HepG2 (cell line): Measurements from ENCODE around the gene GDE1. TPM values are rescaled to one million over a fixed set of nuclear protein-coding genes. Genes with fewer than 3 reads are reported as not detected.

Experiments
- HDAC2 ChIP-seq: sonication (generic); formaldehyde crosslinking; IDR thresholded peaks from 2 replicates; pipeline ENCODE4 v1.4.0; 2020; ENCODE audit warnings: missing genetic modification reagents
- HIVEP1 ChIP-seq: sonication (generic); formaldehyde crosslinking; IDR thresholded peaks from 2 replicates; pipeline ENCODE4 v1.4.0; 2020; ENCODE audit warnings: mild to moderate bottlenecking, missing genetic modification reagents
- MEIS2 ChIP-seq: sonication (generic); formaldehyde crosslinking; IDR thresholded peaks from 2 replicates; pipeline ENCODE4 v1.9.0; 2021; ENCODE audit warnings: mild to moderate bottlenecking, missing genetic modification reagents
- MTERF4 ChIP-seq: sonication (generic); formaldehyde crosslinking; IDR thresholded peaks from 2 replicates; pipeline ENCODE4 v1.8.0; 2023; ENCODE audit warnings: mild to moderate bottlenecking, missing genetic modification reagents
- TCF12 ChIP-seq, 2 experiments: fragments of 450-650 bp in 1 of 2; sonication (generic) in 1 of 2; formaldehyde crosslinking in 1 of 2; IDR thresholded peaks; 2 replicates each; pipeline versions ENCODE4 v1.6.1 to v1.8.0; 2017 to 2022; ENCODE audit warnings: antibody characterized with exemption in 1 of 2, mild to moderate bottlenecking in 1 of 2, missing genetic modification reagents in 1 of 2, moderate library complexity in 1 of 2
- YY1 ChIP-seq: IDR thresholded peaks from 2 replicates; pipeline ENCODE4 v1.6.1; 2011; ENCODE audit warnings: low read length, low read depth, moderate library complexity, mild to moderate bottlenecking; ENCODE audit not compliant: insufficient read depth, insufficient replicate concordance
- ZC3H4 ChIP-seq: sonication (generic); formaldehyde crosslinking; IDR thresholded peaks from 2 replicates; pipeline ENCODE4 v1.4.0; 2020; ENCODE audit warnings: missing genetic modification reagents, borderline replicate concordance
- ZFP36 ChIP-seq: fragments of 150-350 bp; IDR thresholded peaks from 2 replicates; pipeline ENCODE4 v1.6.1; 2018; ENCODE audit warnings: borderline replicate concordance, low read length, low read depth; ENCODE audit not compliant: partially characterized antibody
- ZMAT3 ChIP-seq: sonication (generic); formaldehyde crosslinking; conservative IDR thresholded peaks from 2 replicates; pipeline ENCODE4 v1.7.0; 2021; ENCODE audit warnings: missing genetic modification reagents
- ZNF251 ChIP-seq: sonication (generic); formaldehyde crosslinking; IDR thresholded peaks from 2 replicates; pipeline ENCODE4 v1.9.0; 2021; ENCODE audit warnings: mild to moderate bottlenecking, missing genetic modification reagents
- ZNF274 ChIP-seq: sonication (generic); formaldehyde crosslinking; IDR thresholded peaks from 2 replicates; pipeline ENCODE4 v1.5.1; 2020; ENCODE audit warnings: mild to moderate bottlenecking, missing genetic modification reagents
- ZNF331 ChIP-seq: sonication (generic); formaldehyde crosslinking; IDR thresholded peaks from 2 replicates; pipeline ENCODE4 v1.4.0; 2020; ENCODE audit warnings: missing genetic modification reagents
- ZNF639 ChIP-seq: conservative IDR thresholded peaks from 2 replicates; pipeline ENCODE4 v1.6.1; 2018; ENCODE audit warnings: missing genetic modification reagents
- ZNF773 ChIP-seq: sonication (generic); formaldehyde crosslinking; IDR thresholded peaks from 2 replicates; pipeline ENCODE4 v1.4.0; 2020; ENCODE audit warnings: missing genetic modification reagents, borderline replicate concordance
- ZNF781 ChIP-seq: sonication (generic); formaldehyde crosslinking; IDR thresholded peaks from 2 replicates; pipeline ENCODE4 v1.5.1; 2020; ENCODE audit warnings: borderline replicate concordance, mild to moderate bottlenecking, missing genetic modification reagents; ENCODE audit errors: not compliant biosample characterization
- polyA plus RNA-seq, 8 experiments: library from polyadenylated mRNA; depleted of rRNA in 3 of 8; stranded (reverse) in 7 of 8; unstranded in 1 of 8; fragments of >200 nt; fragmentation: Illumina TruSeq in 4 of 8; extraction: Trizol in 4 of 8; gene quantifications; 2 replicates each; pipeline versions ENCODE4 v1.2.1 to v1.2.3, GENCODE V29; 2011 to 2016; ENCODE audit warnings: low read depth in 4 of 8, missing spikeins in 1 of 8, mixed read lengths in 1 of 8; ENCODE audit not compliant: insufficient read depth in 1 of 8
- total RNA-seq, 5 experiments: library from RNA; depleted of rRNA; stranded (reverse); fragments of >200 nt; fragmentation: Illumina TruSeq; extraction: Trizol; gene quantifications; 2 replicates each; pipeline ENCODE4 v1.2.3, GENCODE V29; 2016; ENCODE audit warnings: low read depth in 1 of 5
- TF ChIP-seq, protein P1 (sequence below): sonication (generic); formaldehyde crosslinking; IDR thresholded peaks from 2 replicates; pipeline ENCODE4 v1.8.1; 2023; ENCODE audit warnings: mild to moderate bottlenecking, missing genetic modification reagents, borderline replicate concordance
- TF ChIP-seq, protein P2 (sequence below): sonication (generic); formaldehyde crosslinking; conservative IDR thresholded peaks from 2 replicates; pipeline ENCODE4 v1.8.1; 2023; ENCODE audit warnings: missing genetic modification reagents
- TF ChIP-seq, protein P3 (sequence below): sonication (generic); formaldehyde crosslinking; conservative IDR thresholded peaks from 2 replicates; pipeline ENCODE4 v1.4.0; 2020; ENCODE audit warnings: missing genetic modification reagents
- TF ChIP-seq, protein P4 (sequence below): sonication (generic); formaldehyde crosslinking; IDR thresholded peaks from 2 replicates; pipeline ENCODE4 v1.8.0; 2022; ENCODE audit warnings: missing genetic modification reagents, mild to moderate bottlenecking, inconsistent platforms, borderline replicate concordance

The GDE1 gene
- total and polyA plus RNA-seq, 2 of the 13 experiments (the other 11 are each of a cell fraction or from before 2014, with no cell fraction given), result 35.9 to 59.0 TPM

DNA sequence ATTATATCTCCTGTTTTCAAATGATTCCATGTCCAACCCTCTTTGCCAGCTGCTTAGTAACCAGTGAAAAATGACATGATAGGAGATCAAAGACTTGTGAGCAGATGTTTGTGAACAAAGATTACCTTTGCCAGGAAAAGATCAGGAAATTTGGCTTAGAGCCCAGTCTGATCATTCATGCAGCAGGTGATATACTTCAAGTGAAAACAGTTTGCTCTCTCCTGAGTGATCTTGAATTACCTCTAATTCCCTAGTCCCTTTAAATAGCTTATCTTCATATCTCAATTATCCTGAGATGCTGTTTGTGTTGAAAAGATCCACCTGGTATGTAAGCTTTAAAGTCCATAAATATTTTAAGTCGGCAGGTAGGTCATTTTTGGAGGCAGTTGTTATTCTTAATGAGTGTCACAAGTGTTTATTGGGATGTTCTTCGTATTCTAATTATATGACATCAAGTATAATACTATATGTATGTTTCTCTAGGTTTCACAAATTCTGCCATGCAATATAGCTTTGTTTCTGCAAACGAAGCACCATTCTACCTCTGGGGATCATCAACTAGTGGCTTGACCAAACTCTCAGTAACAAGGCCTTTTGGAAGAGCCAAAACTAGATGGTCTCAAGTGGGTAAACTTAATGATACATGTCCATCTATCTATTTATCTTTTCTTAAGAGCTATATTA, 20.4 kb upstream of the GDE1 start (continued):
- TF ChIP-seq, protein P1, sequence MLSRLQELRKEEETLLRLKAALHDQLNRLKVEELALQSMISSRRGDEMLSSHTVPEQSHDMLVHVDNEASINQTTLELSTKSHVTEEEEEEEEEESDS (CRISPR knock-in tag), result 0 out of 2 replicates have a peak, but pooled peaks have one; percentile 57
- no peak for TF ChIP-seq TCF12 (IDR thresholded peaks at IDR 0.05)
- no peak; the same call in 1 of the 2 replicates for TF ChIP-seq TCF12 (CRISPR knock-in tag; IDR thresholded peaks at IDR 0.05)
- TF ChIP-seq HIVEP1, result no peak
- TF ChIP-seq ZNF781 (CRISPR knock-in tag), result no peak
- TF ChIP-seq YY1, result no peak
- TF ChIP-seq MTERF4 (CRISPR knock-in tag), result no peak
- TF ChIP-seq ZMAT3 (CRISPR knock-in tag), result no peak
- TF ChIP-seq ZFP36, result no peak
- TF ChIP-seq ZNF773, result no peak
- TF ChIP-seq ZNF331 (CRISPR knock-in tag), result peak; percentile 93
- TF ChIP-seq, protein P2, sequence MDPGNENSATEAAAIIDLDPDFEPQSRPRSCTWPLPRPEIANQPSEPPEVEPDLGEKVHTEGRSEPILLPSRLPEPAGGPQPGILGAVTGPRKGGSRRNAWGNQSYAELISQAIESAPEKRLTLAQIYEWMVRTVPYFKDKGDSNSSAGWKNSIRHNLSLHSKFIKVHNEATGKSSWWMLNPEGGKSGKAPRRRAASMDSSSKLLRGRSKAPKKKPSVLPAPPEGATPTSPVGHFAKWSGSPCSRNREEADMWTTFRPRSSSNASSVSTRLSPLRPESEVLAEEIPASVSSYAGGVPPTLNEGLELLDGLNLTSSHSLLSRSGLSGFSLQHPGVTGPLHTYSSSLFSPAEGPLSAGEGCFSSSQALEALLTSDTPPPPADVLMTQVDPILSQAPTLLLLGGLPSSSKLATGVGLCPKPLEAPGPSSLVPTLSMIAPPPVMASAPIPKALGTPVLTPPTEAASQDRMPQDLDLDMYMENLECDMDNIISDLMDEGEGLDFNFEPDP (CRISPR knock-in tag), result no peak
- TF ChIP-seq, protein P3, sequence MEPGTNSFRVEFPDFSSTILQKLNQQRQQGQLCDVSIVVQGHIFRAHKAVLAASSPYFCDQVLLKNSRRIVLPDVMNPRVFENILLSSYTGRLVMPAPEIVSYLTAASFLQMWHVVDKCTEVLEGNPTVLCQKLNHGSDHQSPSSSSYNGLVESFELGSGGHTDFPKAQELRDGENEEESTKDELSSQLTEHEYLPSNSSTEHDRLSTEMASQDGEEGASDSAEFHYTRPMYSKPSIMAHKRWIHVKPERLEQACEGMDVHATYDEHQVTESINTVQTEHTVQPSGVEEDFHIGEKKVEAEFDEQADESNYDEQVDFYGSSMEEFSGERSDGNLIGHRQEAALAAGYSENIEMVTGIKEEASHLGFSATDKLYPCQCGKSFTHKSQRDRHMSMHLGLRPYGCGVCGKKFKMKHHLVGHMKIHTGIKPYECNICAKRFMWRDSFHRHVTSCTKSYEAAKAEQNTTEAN, result peak; percentile 99
- TF ChIP-seq, protein P4, sequence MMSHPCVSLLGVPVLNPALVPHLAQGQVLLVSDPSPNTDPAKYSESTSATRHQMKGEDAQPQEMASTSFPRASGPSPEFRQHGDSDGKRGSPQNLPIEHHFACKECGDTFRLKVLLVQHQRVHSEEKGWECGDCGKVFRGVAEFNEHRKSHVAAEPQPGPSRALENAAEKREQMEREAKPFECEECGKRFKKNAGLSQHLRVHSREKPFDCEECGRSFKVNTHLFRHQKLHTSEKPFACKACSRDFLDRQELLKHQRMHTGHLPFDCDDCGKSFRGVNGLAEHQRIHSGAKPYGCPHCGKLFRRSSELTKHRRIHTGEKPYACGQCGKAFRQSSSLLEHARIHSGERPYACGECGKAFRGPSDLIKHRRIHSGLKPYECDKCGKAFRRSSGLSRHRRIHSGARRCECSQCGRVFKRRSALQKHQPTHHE, result no peak
- TF ChIP-seq ZNF274 (CRISPR knock-in tag), result no peak
- peak; percentile 99 for TF ChIP-seq MEIS2 (CRISPR knock-in tag)
- no peak for TF ChIP-seq ZNF639 (CRISPR knock-in tag)
- no peak for TF ChIP-seq ZC3H4 (CRISPR knock-in tag)
- TF ChIP-seq HDAC2 (CRISPR knock-in tag), result peak; percentile 94
- TF ChIP-seq ZNF251 (CRISPR knock-in tag), result no peak
